GDM1 (cell line): ENCODE results near the gene MTHFSD.
A peak's percentile ranks its signal among the peaks of the same experiment; 100 is the strongest.
"Not testable (repeated sequence)": the region's sequence is repeated elsewhere in the genome, so short reads cannot be mapped to it uniquely, and the experiment has no call there.

Experiments used
- DNase-seq: peaks from one replicate; lab custom pipeline; 2025; lab: John Stamatoyannopoulos, UW

MTHFSD gene, protein sequence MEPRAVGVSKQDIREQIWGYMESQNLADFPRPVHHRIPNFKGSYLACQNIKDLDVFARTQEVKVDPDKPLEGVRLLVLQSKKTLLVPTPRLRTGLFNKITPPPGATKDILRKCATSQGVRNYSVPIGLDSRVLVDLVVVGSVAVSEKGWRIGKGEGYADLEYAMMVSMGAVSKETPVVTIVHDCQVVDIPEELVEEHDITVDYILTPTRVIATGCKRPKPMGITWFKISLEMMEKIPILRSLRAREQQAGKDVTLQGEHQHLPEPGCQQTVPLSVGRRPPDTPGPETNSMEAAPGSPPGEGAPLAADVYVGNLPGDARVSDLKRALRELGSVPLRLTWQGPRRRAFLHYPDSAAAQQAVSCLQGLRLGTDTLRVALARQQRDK

DNA sequence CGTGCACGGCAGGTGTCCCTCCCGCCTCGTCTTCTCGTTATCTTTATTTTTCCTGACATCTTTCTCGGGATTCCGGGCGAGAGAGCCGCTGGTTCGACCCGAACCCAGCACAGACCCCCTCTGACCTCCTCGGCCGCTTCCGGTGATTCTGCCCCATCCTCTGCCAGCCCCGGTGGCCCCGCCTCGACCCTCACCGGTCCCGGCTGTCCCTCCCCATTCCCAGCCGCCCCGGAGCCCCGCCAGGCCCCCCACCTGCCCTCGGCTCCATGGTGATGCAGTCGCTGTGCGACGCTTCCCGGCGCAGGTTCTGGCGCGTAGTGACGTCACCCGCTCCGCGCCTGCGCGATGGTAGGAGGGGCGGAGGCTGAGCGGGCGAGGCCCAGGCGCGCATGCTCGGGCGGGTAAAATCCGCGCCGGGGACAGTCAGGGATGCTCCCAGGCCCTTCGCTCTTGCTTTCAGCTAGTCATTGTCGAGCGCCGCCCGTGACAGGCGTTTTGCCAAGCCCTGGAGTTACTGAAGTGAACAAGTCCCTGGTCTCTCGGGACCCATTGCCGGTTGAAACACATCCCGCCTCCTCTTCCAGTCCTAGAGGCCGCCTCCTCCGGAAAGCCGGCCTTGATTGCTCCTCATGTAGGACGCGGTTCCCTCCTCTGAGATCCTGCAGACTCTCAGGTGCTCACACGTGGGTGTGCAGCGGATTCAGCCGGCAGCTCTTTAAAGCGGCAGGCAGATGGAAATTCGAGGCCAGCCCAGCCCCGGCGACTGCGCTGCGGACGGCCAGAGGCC is at the start of gene MTHFSD:
Gene MTHFSD (minus strand): TSS at position 319 of the 787 bp plus-strand sequence. CDS start 51 bp downstream, at position 268.
- DNase-seq, result peak; percentile 61

DNA sequence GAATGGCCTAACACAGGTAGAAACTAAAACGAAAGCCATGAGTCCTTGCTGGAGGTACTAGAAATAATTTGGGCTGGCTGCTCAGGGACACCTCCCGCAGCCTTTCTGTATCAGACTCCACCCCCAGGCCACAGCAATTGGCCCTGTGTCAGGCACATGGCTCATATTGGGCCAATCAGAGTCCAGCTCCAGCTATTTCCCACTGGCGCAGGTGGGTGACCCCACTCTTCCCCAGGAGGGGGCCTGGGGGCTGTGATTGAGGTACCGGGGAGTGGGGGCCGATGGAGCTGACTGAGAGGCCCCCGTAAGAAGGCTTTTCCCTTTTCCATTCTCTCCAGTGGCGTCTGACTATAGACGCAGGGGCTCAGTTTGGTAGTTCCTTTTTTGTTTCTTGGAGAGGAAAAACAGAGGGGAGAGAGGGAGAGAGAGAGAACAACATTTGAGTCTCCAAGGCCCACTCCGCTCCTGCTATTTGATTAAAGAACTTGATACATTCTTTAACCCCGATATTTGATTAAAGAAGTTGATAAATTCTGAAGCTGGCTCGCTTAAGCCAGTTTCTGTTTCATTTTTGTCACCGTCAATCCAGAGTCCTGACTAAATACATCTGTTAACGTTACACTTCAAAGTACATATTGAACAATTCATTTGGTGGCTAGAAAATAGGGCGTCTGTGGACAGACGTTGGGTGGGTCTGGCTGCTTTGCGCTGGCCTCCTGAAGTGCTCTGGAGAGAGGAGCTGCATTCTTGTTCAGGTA is 49.6 kb upstream of the MTHFSD start:
- no peak for DNase-seq

DNA sequence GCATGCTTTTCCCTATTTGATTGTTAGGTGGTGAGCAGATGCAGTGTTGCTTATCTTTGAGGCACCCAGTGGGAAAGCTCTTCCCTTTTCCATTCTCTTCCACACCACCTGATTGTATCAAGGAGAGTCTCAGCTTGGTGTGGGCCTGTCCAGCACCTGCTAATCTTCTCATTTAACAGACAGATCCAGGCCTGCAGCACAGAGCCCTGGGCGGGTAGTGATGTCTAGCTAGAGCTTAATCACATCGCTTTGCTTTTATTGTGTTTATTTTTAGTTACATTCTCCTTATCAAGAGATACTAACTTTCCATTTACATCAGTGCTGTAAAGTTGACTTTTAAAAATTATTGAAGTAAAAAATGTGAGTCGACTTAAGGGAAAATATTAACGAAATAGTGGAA is 47.5 kb upstream of the MTHFSD start:
- DNase-seq, result no peak

DNA sequence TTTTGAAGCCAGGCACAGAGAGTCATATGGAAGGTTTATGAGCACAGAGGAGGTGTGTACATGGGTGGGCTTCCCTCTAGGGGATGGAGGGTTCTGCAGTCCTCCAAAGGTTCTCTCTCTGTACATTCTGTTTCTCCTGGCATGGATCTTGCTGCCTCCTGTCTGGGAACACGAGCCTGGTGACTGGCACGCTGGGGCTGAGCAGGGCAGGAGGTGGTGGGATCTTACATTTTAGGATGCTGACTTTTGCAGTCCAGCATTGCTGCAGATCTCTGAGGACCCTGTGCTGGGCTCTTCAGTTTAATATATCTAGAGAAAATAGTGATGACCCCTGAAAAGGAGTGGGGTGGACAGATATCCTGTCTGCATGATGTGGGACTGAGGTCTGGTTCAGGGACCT is 46.3 kb upstream of the MTHFSD start:
- DNase-seq, result no peak

DNA sequence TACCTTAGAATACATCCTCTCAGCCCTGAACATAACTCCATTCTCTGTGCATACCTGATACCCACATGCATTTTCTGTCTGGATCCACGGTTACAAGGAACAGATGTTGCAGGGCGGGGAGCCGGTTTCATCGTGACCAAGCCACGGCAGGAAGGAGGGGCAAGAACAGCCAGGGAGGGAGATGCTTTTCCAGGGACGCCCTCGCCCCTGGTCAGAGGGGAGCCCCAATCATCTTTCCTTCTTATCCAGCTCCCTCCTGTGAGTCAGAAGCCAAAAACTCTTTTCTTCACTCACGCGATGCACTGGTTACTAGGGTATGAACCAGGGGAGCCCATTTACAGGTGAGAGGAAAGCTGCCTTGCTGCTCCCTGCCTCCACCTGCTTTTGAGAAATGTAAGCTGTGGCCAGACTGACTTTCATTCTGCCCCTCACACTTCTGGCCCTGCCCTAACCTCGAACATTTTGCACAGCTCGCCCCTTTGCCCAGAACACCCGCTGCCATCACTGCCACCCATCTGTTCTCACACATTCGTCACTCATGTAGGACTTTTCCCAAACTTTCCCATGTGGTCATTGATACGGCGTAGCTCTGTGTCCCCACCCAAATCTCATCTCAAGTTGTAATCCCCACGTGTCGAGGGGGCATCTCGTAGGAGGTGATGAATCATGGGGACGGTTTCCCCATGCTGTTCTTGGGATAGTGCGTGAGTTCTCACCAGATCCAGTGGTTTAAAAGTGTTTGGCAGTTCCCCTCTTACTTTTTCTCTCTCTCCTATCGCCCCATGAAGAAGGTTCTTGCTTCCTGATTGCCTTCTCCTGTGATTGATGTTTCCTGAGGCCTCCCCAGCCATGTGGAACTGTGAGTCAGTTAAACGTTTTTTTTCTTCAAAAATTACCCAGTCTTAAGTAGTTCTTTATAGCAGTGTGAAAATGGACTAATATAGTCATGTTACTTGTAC is 43.9 kb upstream of the MTHFSD start:
- no peak for DNase-seq

DNA sequence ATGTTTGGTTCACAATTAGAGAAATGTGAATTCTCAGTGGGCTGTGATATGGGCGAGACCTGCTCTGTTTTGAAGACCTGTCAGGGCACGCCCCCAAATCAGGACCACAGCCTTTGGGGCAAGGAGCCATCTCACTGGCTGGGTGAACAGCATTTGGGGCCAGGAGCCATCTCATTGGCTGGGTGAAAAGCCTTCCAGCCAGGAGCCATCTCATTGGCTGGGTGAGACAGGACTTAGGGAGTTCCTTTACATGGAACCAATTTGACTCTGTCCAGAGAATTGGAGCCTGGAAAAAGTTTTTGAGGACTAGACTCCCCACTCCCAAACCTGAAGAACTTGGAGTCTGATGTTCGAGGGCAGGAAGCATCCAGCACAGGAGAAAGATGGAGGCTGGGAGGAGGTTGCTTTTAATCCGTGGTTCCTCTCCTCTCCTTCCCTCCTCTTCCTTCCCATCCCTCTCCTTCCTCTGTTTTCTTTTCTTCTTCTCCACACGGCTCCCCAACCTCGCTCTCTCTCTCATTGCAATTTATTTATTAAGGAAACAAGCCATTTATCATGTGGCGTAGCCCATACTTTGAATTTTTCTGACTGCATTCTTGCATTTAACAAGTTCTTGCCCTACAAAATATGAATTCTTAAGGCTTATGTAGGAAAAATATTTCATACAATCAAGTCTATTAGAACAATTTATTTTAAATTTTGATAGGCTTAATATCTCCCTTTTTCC is 43.0 kb upstream of the MTHFSD start:
- no peak for DNase-seq

DNA sequence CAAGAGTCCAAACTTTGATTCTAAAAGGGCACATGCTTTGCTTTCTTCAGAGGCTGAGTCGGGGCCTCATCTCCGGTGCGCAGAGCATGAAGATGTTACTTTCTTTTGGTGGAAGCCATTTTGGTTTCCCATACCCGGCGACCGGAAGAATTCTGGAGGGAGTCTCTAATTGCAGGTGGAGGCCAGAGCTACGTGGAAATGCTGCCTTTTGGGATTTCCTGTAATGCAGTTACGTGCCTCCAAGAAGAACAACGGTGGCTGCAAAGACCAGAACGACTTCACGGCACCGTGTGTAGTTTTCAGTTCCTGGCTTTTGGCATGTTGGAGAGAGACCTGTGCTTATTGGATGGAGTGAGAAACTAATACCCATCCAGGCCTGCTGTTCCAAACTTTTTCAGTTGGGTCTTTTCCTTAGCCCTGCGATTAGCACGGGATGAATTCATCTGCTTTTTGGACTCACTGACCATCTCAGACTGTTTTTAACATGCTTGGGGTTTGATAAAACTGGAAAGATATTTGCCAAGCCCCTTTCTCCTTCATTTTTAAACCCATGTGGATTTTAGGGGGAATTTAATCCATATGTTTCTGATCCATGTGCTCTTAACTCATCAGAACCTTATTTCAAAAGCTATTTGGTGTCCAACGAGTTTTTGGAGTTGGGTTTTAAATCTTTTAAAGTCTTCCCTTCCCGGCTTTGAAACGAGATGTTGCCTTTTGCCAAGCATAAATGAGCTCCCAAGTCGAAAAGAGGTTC is 42.3 kb upstream of the MTHFSD start:
- no peak for DNase-seq

DNA sequence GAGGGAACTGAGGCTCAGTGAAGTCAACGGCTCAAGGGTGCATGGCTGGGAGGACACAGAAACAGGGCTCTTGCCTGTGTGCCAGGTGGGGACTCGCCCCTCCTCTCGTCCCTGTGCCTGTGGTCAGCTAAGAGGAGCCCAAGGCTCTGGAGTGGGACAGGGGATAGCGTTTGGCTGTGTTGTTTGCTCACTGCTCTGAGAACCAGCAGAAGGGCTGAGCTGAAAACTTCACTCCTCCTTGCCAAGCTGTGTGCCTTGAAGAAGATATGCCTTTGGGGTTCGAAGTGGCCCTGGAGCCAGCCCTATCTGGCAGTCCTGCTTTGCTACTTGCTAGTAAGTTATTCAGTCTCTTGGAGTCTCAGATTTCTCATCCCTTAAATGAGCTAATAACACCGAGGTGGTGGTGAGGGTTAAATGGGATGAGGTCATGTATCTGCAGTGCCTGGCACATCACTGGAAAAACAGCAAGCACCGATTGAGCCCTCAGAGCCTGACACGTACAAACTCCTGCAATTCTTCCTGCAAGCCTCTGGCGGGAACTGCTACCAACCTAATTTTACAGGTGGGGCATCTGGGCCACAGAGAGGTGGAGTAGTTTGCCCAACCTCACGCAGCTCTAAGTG is 41.1 kb upstream of the MTHFSD start:
- no peak for DNase-seq

DNA sequence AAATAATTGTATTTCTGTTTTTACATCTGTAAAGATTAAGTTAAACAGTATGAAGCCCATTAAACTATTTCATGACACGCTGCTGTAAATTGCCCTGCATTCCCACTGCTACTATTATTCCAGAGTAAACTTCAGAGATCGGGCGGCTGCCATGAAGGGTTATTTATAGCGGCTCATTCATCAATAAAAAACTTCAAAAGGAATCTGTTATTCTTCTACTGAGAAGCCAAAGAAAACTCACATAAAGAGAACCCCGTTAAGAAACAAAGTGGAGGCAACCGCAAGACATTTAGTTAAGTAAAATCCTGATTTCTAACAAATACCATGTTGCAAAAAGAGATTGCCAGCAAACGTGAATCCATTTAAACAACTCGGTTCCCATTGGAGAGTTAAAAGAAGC is 39.7 kb upstream of the MTHFSD start:
- DNase-seq, result no peak

DNA sequence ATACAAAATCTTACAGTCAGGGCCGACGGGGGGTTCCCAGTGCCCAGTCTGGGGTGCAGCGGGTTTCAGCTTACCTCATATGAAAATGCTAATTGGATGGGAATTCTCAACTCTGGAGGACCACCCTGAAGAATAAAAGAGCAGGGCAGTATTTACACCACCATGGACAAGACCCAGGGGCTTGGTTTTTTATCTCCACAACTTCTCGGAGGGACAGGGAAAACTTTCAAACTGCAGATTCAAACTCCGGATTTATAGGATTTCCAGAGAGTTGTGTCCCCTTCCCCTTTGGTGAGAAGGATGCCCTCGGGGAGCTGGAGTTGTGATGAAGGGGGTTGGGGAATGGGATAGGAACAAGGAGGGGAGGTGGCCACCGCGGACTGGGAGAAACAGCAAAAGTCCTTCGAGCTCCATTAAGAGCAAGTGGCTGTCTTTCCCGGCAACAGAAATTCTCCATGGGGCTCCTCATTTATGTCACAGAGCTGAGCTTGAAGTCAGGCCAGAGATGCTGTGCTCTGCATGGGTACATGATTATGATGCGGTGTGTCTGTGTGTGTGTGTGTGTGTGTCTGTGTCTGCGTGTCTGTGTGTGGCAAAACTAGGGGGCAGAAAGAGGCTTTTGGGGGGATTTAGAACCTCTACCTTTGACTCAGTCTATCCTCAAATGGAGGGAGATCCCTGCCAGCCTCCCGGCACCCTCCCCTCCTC is 39.0 kb upstream of the MTHFSD start:
- DNase-seq, result no peak

DNA sequence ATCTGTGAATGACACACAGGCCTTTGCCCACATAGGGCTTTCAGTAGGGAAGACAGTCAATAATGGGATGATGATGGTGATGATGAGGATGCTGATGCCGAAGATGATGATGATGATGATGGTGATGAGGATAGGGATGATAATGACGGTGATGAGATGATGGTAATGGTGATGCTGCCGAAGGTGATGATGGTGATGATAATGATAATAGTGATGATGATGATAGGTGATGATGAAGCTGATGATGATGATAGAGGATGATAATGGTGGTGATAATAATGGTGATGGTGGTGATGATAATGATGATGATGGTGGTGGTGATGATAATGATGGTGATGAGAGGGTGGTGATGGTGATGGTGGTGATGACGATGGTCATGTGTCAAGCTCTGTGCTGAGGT is 36.2 kb upstream of the MTHFSD start:
- DNase-seq, result no peak

DNA sequence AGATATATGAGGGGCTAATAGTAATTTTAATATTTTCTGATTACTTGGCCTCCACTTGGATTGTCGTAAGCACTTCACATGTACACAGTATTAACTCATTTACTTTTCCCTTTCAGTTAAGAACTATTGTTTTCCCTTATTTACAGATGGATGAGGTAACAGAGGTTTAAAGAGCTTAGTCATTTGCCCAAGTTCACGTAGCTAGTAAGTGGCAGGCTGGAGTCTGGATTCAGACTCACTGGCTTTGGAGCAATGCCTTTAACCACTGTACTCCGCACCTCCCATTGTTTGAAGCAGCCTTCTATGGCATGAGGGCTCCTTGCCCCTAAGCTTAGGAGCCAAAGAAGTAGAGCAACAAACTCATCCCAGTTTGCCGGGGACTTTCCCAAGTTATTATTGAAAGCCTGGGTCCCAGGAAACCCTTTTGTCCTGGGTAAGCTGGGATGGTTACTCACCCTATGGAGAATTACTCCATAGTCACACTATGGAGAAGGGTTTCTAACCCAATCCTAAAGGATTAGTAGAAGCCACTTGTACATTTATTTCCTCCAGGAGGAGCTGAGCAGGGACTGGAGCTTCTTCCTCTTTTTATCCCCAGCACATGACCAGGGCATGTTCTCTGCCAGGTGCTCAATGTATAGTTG is 35.6 kb upstream of the MTHFSD start:
- DNase-seq, result no peak

DNA sequence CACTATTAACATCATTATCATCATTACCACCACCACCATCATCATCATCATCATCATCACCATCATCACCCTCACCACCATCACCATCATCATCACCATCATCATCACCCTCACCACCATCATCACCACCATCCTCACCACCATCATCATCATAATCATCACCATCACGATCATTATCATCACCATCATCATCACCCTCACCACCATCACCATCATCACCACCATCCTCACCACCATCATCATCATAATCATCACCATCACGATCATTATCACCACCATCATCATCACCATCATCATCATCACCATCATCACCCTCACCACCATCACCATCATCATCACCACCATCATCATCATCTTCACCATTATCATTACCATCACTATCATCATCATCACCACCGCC is 32.9 kb upstream of the MTHFSD start:
- not testable (repeated sequence) for DNase-seq

DNA sequence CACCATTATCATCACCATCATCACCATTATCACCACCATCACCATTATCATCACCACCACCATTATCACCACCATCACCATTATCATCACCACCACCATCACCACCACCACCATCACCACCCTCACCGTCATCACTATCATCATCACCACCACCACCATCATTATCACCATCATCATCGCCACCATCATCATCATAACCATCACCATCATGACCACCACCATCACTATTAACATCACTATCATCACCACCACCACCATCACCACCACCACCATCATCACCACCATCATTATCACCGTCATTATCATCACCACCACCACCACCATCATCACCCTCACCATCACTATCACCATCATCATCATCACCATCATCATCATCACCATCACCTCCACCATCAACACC is 32.5 kb upstream of the MTHFSD start:
- no peak for DNase-seq

DNA sequence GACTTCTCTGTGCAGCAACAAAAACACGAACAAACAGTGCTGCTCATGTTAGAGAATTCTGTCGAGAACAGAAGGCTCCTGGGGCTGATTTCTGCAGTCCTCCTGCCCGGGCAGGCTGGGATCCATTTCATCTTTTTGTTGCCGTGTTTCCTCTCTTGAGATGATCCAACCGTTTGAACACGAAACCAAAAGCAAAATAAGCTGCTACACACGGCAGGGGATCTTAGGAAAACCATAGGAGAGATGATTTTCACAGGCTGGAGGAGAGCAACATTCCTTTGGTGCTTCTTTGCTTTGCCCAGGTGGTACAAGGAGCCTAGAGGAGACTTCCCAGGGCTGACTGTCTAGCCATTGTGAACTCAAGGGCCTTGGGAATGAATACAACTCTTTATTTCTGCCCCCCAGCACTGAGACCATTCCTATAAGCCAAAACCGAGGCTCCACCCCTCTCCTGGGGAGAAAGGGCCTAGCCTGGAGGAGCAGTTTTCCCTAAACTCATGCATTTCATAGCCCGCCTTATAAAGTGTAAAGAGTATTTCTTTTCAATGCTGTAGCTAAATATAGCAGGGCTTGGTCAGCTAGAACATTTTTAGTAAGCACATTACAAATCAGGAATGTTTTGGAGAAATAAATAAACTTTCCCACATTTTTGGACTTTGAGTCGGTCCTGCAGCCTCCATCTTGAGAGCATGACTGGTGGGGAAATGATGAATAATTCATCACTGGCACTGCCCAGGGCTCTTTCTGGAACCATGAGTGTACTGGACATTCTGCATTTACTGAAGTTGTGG is 31.0 kb upstream of the MTHFSD start:
- no peak for DNase-seq

DNA sequence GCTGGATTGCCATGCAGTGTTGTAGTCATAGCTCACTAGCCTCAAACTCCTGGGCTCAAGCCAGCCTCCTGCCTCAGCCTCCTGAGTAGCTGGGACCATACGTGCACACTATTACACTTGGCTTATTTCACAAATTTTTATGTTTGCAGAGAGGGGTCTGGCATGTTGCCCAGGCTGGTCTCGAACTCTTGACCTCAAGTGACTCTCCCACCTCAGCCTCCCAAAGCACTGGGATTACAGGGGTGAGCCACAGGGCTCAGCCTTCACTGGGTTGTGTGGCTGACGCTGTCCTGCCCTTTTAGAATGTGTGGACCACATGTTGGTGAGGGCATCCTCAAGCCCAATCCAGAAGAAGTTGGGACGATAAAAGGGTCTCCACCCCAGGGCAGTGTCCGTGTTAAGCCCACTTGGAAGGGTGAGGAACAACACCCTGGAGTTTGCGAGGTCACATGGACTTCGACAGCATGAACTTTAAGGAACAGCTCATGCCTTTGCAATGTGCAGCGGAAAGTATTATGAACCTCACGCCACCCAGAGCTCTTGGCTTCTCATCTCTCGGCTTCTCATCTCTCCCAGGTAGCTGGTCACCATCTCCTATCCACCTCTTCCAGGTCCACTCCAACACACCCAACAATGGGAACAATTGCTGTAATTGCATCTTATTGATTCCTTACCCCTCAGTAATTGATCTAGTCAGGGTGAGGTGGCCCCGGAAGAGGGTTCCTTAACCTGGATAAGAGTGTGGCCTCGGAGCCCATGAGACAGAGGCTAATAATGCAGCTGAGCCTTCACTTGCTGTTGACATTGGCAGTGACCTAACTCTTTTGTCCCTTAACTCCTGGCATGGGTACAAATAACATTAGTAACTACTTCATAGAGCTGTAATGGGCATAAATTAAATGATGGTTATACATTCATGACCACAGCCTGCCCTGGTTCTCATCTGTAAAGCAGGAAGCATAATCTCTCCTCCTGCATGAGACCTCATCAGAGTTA is 30.0 kb upstream of the MTHFSD start:
- DNase-seq, result no peak
